K562 (cell line): ENCODE data around the gene ATP5PD. TPM values are rescaled to one million over a fixed set of nuclear protein-coding genes. Genes with fewer than 3 reads are reported as not detected.
A peak's percentile ranks its signal among the peaks of the same experiment; 100 is the strongest.

Experiments
- CBFA2T3 ChIP-seq: fragments of 450-650 bp; IDR thresholded peaks from 2 replicates; pipeline ENCODE4 v1.6.1; 2017
- CC2D1A ChIP-seq: fragments of 450-650 bp; IDR thresholded peaks from 2 replicates; pipeline ENCODE4 v1.6.1; 2017; ENCODE audit warnings: mild to moderate bottlenecking
- CHD1 ChIP-seq: fragments of 200-600 bp; sonication (generic); IDR thresholded peaks from one replicate; pipeline ENCODE4 v1.6.1; 2012; ENCODE audit warnings: mild to moderate bottlenecking, moderate library complexity, low read length, inconsistent platforms
- CREM ChIP-seq: IDR thresholded peaks from 2 replicates; pipeline ENCODE4 v1.6.1; 2014; ENCODE audit warnings: antibody characterized with exemption, low read depth
- ESRRA ChIP-seq: fragments of 450-650 bp; IDR thresholded peaks from 2 replicates; pipeline ENCODE4 v1.6.1; 2014; ENCODE audit warnings: low read depth, mild to moderate bottlenecking, moderate library complexity, borderline replicate concordance
- FIP1L1 ChIP-seq: fragments of 200-400 bp; formaldehyde crosslinking; IDR thresholded peaks from 2 replicates; pipeline ENCODE4 v1.6.1; 2018; ENCODE audit warnings: mild to moderate bottlenecking, low read depth, low read length; ENCODE audit not compliant: poor library complexity, severe bottlenecking
- FOXJ2 ChIP-seq: fragments of 200-800 bp; sonication (Bioruptor generic); IDR thresholded peaks from 2 replicates; pipeline ENCODE4 v1.6.1; 2016; ENCODE audit warnings: missing genetic modification characterization, missing compliant biosample characterization
- HIVEP1 ChIP-seq: fragments of 250-450 bp; sonication (Bioruptor Pico); IDR thresholded peaks from 2 replicates; pipeline ENCODE4 v1.4.0; 2020; ENCODE audit warnings: mild to moderate bottlenecking
- JUND ChIP-seq, 2 experiments: IDR thresholded peaks; 2 replicates in 1 of 2; 3 replicates in 1 of 2; pipeline ENCODE4 v1.6.1; 2011; ENCODE audit warnings: borderline replicate concordance in 2 of 2, low read depth in 2 of 2, low read length in 2 of 2, improper control_type of control experiment in 1 of 2, missing biosample characterization in 1 of 2, missing genetic modification characterization in 1 of 2, missing genetic modification reagents in 1 of 2
- MYC ChIP-seq, 2 experiments: fragments of 250-450 bp in 1 of 2; sonication (Bioruptor Pico) in 1 of 2; IDR thresholded peaks; 2 replicates each; pipeline versions ENCODE4 v1.5.1 to v1.6.1; 2012 to 2021; ENCODE audit warnings: low read depth in 2 of 2, borderline replicate concordance in 1 of 2, improper control_type of control experiment in 1 of 2, low read length in 1 of 2, mild to moderate bottlenecking in 1 of 2, moderate library complexity in 1 of 2
- NFIX ChIP-seq: fragments of 250-450 bp; sonication (Bioruptor Pico); IDR thresholded peaks from 2 replicates; pipeline ENCODE4 v1.4.0; 2020; ENCODE audit warnings: low read depth, mild to moderate bottlenecking, moderate library complexity
- STAT5A ChIP-seq: IDR thresholded peaks from 2 replicates; pipeline ENCODE4 v1.6.1; 2012; ENCODE audit warnings: low read length, inconsistent platforms, borderline replicate concordance
- XRCC5 ChIP-seq: fragments of 200-400 bp; formaldehyde crosslinking; IDR thresholded peaks from 2 replicates; pipeline ENCODE4 v1.6.1; 2017; ENCODE audit warnings: low read depth, mild to moderate bottlenecking, low read length
- ZKSCAN3 ChIP-seq: fragments of 250-450 bp; sonication (Bioruptor Pico); IDR thresholded peaks from 2 replicates; pipeline ENCODE4 v1.4.0; 2020
- ZKSCAN8 ChIP-seq: fragments of 200-800 bp; sonication (Bioruptor generic); IDR thresholded peaks from 2 replicates; pipeline ENCODE4 v1.6.1; 2016; ENCODE audit warnings: missing genetic modification characterization, missing compliant biosample characterization
- ZNF134 ChIP-seq: fragments of 250-450 bp; sonication (Bioruptor Pico); conservative IDR thresholded peaks from 2 replicates; pipeline ENCODE4 v1.4.0; 2020
- polyA plus RNA-seq, 8 experiments: library from polyadenylated mRNA; depleted of rRNA in 4 of 8; stranded (reverse) in 5 of 8; unstranded in 3 of 8; fragments of >200 nt; fragmentation: Nextera tagmentation in 2 of 8; fragmentation: Illumina TruSeq in 1 of 8; extraction: Ambion mirVana in 2 of 8; extraction: Trizol in 1 of 8; gene quantifications; 2 replicates each; pipeline versions ENCODE4 v1.2.1 to v1.2.3, GENCODE V29; 2011 to 2014; ENCODE audit warnings: inconsistent platforms in 1 of 8, missing spikeins in 1 of 8
- total RNA-seq, 7 experiments: library from RNA; depleted of rRNA in 6 of 7; stranded (reverse); fragments of >200 nt in 6 of 7; fragmentation: Illumina TruSeq in 2 of 7; extraction: Trizol in 2 of 7; gene quantifications; 2 replicates each; pipeline versions ENCODE4 v1.2.1 to v1.2.3, GENCODE V29; 2011 to 2021; ENCODE audit warnings: low replicate concordance in 1 of 7
- TF ChIP-seq, protein P1 (sequence below): IDR thresholded peaks from 2 replicates; pipeline ENCODE4 v1.6.1; 2011; ENCODE audit warnings: borderline replicate concordance, low read depth, mild to moderate bottlenecking, moderate library complexity, low read length; ENCODE audit not compliant: insufficient read depth, poor library complexity, severe bottlenecking
- TF ChIP-seq, protein P2 (sequence below): sonication (generic); formaldehyde crosslinking; IDR thresholded peaks from 2 replicates; pipeline ENCODE4 v1.8.0; 2023; ENCODE audit warnings: mild to moderate bottlenecking, missing genetic modification reagents
- TF ChIP-seq, protein P3 (sequence below): IDR thresholded peaks from 2 replicates; pipeline ENCODE4 v1.6.1; 2011; ENCODE audit not compliant: insufficient read length; ENCODE audit errors: extremely low read depth
- TF ChIP-seq, protein P4 (sequence below): fragments of 200-400 bp; formaldehyde crosslinking; IDR thresholded peaks from 2 replicates; pipeline ENCODE4 v1.6.1; 2017; ENCODE audit warnings: mild to moderate bottlenecking, low read depth, low read length, moderate library complexity

ATP5PD gene
- total and polyA plus RNA-seq, 9 of the 15 experiments (the other 6 are each of a cell fraction or from before 2014, with no cell fraction given): 271 to 828 (median 432) TPM

DNA sequence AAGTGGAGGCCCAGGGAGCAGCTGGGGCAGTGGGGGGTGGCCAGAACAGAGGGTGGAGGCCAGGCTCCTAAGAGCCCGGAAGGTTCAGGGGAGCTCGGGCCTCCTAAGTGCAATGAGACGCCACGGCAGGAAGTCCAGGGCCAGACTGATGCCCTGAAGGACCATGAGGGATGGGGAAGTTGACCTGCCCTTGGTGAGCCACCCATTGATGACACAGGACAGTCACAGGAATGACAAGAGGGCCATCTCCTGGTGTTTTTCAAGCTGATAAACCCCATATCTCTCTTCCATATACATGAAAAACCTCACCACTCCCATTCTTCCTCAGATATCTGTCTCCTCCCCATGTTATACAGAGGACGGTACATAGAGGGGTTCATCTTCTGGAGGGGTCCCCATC, 40.1 kb downstream of the ATP5PD start (continued):
- TF ChIP-seq, protein P1, sequence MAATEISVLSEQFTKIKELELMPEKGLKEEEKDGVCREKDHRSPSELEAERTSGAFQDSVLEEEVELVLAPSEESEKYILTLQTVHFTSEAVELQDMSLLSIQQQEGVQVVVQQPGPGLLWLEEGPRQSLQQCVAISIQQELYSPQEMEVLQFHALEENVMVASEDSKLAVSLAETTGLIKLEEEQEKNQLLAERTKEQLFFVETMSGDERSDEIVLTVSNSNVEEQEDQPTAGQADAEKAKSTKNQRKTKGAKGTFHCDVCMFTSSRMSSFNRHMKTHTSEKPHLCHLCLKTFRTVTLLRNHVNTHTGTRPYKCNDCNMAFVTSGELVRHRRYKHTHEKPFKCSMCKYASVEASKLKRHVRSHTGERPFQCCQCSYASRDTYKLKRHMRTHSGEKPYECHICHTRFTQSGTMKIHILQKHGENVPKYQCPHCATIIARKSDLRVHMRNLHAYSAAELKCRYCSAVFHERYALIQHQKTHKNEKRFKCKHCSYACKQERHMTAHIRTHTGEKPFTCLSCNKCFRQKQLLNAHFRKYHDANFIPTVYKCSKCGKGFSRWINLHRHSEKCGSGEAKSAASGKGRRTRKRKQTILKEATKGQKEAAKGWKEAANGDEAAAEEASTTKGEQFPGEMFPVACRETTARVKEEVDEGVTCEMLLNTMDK: no peak
- no peak for TF ChIP-seq NFIX (CRISPR knock-in tag)
- no peak for TF ChIP-seq ZKSCAN8
- TF ChIP-seq CBFA2T3: peak; percentile 48
- no peak for TF ChIP-seq HIVEP1 (CRISPR knock-in tag)
- TF ChIP-seq, protein P2, sequence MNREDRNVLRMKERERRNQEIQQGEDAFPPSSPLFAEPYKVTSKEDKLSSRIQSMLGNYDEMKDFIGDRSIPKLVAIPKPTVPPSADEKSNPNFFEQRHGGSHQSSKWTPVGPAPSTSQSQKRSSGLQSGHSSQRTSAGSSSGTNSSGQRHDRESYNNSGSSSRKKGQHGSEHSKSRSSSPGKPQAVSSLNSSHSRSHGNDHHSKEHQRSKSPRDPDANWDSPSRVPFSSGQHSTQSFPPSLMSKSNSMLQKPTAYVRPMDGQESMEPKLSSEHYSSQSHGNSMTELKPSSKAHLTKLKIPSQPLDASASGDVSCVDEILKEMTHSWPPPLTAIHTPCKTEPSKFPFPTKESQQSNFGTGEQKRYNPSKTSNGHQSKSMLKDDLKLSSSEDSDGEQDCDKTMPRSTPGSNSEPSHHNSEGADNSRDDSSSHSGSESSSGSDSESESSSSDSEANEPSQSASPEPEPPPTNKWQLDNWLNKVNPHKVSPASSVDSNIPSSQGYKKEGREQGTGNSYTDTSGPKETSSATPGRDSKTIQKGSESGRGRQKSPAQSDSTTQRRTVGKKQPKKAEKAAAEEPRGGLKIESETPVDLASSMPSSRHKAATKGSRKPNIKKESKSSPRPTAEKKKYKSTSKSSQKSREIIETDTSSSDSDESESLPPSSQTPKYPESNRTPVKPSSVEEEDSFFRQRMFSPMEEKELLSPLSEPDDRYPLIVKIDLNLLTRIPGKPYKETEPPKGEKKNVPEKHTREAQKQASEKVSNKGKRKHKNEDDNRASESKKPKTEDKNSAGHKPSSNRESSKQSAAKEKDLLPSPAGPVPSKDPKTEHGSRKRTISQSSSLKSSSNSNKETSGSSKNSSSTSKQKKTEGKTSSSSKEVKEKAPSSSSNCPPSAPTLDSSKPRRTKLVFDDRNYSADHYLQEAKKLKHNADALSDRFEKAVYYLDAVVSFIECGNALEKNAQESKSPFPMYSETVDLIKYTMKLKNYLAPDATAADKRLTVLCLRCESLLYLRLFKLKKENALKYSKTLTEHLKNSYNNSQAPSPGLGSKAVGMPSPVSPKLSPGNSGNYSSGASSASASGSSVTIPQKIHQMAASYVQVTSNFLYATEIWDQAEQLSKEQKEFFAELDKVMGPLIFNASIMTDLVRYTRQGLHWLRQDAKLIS (CRISPR knock-in tag): no peak
- TF ChIP-seq ZKSCAN3: no peak
- no peak for TF ChIP-seq FOXJ2 (tag)
- peak; percentile 85 for TF ChIP-seq ESRRA
- TF ChIP-seq CREM: peak; percentile 15; the same call in 1 of the 2 replicates
- TF ChIP-seq STAT5A: no peak
- TF ChIP-seq CC2D1A: peak; percentile 72
- no peak for TF ChIP-seq ZNF134
- no peak for TF ChIP-seq FIP1L1
- TF ChIP-seq XRCC5: no peak
- peak; percentile 49; the same call in 1 of the 2 replicates for TF ChIP-seq JUND (IDR thresholded peaks at IDR 0.05; ENCODE audit: borderline replicate concordance, low read depth, low read length)
- 0 out of 3 replicates have a peak, but pooled peaks have one; percentile 25 for TF ChIP-seq JUND (tag; IDR thresholded peaks at IDR 0.05; ENCODE audit: borderline replicate concordance, low read depth, low read length)
- no peak for TF ChIP-seq CHD1
- TF ChIP-seq, protein P3, sequence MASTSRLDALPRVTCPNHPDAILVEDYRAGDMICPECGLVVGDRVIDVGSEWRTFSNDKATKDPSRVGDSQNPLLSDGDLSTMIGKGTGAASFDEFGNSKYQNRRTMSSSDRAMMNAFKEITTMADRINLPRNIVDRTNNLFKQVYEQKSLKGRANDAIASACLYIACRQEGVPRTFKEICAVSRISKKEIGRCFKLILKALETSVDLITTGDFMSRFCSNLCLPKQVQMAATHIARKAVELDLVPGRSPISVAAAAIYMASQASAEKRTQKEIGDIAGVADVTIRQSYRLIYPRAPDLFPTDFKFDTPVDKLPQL: no peak
- TF ChIP-seq MYC (IDR thresholded peaks at IDR 0.05; ENCODE audit: low read depth, low read length): 0 out of 2 replicates have a peak, but pooled peaks have one; percentile 12
- no peak for TF ChIP-seq MYC (CRISPR knock-in tag; IDR thresholded peaks at IDR 0.05; ENCODE audit: borderline replicate concordance, low read depth)
- TF ChIP-seq, protein P4, sequence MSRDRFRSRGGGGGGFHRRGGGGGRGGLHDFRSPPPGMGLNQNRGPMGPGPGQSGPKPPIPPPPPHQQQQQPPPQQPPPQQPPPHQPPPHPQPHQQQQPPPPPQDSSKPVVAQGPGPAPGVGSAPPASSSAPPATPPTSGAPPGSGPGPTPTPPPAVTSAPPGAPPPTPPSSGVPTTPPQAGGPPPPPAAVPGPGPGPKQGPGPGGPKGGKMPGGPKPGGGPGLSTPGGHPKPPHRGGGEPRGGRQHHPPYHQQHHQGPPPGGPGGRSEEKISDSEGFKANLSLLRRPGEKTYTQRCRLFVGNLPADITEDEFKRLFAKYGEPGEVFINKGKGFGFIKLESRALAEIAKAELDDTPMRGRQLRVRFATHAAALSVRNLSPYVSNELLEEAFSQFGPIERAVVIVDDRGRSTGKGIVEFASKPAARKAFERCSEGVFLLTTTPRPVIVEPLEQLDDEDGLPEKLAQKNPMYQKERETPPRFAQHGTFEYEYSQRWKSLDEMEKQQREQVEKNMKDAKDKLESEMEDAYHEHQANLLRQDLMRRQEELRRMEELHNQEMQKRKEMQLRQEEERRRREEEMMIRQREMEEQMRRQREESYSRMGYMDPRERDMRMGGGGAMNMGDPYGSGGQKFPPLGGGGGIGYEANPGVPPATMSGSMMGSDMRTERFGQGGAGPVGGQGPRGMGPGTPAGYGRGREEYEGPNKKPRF: no peak
